ENCODE measurements around the gene OVCH2. TPM values are rescaled to one million over a fixed set of nuclear protein-coding genes. Genes with fewer than 3 reads are reported as not detected.

Gene OVCH2
- polyA plus RNA-seq, 1 donor, result 0.06 TPM

DNA sequence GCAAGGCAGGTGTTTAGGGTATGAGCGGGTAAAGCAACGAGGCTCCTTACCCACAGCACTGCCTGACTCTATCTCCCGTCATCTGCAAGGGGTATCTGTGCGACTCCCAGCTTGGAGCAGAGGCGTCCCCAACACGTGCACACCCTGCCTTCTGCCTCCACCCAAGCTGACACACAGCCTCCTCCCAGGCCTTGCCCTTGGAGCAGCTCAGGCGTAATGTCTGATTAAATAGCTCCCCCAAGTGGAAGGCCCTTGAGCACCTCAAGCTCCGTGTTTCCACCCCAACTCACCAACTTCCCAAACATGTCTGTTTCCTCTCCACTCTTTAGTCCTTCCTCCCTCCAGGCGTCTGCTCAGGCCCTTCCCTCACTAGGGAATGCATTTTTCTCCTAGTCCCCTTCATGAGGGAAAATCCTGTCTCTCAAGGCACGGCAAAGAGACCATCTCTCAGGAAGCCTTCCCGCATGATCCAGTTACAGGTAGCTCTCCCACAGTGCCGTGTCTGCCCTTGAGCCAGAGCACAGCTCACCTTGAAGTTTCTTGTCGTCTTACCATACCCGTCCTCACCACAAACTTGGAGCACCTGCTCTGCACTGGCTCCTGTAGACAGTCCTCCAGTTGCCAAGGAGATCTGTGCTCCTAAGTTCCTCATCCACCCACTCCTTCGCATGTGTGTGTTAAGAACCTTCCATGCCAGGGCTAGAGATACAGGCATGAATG lies 48.8 kb downstream of the OVCH2 start:
- Histone ChIP-seq H3K4me3 (ENCODE audit: low read length) (no peak overlapping the region), H3K4me1 (ENCODE audit: control insufficient read depth, insufficient read depth, low read length) (no peaks in the 10 kb centered on the region), H3K9me3 (ENCODE audit: control insufficient read depth, low read depth, low read length) (no peaks in the 10 kb centered on the region), H3K36me3 (ENCODE audit: control insufficient read depth, insufficient read depth, low read length) (peaks cover 51% of the 10 kb centered on the region), H3K27me3 (ENCODE audit: control insufficient read depth, insufficient read depth, low read length) (no peaks in the 10 kb centered on the region), H3K27ac (ENCODE audit: low read length) (no peak overlapping the region)
- peak; percentile 44 to 55 for DNase-seq
- 20% methylated on average over 1 of the region's 15 CpGs for WGBS (ENCODE audit: insufficient coverage, low lambda C conversion rate)

DNA sequence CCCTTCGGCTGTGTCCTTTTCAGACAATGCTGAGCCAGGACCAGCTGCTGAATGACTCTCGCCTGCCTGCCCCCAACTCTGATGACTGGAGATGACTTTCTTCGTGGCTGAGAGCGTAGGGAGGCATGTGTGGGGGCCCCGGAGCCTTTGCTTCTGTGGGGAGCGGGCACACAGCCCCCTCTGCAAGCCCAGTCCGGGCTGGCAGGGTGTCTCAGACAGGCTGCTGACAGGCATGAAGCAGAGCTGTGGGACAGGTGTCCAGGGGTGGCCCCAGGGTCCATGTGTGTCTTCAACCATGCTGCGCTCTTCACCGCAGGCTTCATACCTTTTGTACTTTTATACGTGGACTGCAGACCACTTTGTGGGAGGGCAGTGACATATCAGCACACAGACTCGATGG lies 49.6 kb downstream of the OVCH2 start:
- Histone ChIP-seq H3K4me3 (ENCODE audit: low read length) (no peak overlapping the region), H3K27ac (ENCODE audit: low read length) (no peak overlapping the region), H3K9me3 (ENCODE audit: control insufficient read depth, low read depth, low read length) (no peaks in the 10 kb centered on the region), H3K27me3 (ENCODE audit: control insufficient read depth, insufficient read depth, low read length) (no peaks in the 10 kb centered on the region), H3K36me3 (ENCODE audit: control insufficient read depth, insufficient read depth, low read length) (peaks cover 59% of the 10 kb centered on the region), H3K4me1 (ENCODE audit: control insufficient read depth, insufficient read depth, low read length) (no peaks in the 10 kb centered on the region)
- WGBS (ENCODE audit: insufficient coverage, low lambda C conversion rate), result no CpG with 5 or more reads among the region's 11 CpGs
- DNase-seq, result no peak

DNA sequence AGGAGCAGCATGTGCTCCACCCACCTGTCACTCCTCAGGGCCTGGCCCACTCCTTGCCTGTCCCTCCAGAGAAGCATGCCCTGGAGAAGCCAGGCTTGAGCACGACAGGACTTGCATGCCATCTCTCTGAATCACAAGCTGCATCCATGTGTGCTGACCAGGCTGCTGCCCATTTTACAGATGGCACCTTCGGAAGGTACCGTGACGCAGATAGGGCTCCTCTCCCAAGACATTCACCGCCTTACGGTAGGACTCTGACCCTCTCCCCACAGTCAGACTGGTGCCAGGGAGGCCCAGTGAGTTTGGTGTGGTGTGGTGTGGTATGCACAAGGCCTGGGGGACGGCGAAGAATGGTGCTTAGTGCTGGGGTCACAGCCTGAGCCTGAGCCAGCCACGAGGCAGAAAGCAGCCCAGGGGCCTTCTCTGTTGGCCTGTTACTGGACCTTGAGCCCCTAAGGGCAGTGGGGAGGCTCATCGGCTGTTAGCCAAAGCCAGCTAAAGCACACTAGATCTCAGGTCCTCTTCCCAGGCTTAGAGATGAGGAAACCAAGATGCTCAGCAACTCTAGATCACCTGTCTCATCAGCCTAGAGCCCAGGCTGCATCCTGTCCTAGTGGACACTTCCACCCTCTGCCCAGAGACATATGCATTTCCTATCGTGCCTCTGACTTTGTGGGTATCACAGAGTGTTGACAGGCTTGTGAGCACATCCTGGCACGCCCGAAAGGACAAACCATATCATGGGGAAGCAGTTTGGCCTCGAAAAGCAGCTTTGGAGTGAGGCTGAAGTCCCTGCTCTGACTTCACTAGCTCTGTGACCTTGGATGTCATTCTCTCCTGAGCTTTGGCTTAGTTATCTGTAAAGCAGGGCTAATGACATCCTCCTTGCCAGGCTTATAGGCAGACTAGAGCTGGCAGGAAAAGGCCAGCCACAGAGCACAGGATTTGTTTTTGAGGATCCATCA lies 50.7 kb downstream of the OVCH2 start:
- H3K27me3 ChIP-seq (ENCODE audit: control insufficient read depth, insufficient read depth, low read length), result no peaks in the 10 kb centered on the region
- no peaks in the 10 kb centered on the region for H3K4me1 ChIP-seq (ENCODE audit: control insufficient read depth, insufficient read depth, low read length)
- peaks cover 70% of the 10 kb centered on the region for H3K36me3 ChIP-seq (ENCODE audit: control insufficient read depth, insufficient read depth, low read length)
- no peak for DNase-seq
- H3K4me3 ChIP-seq (ENCODE audit: low read length), result no peak overlapping the region
- H3K9me3 ChIP-seq (ENCODE audit: control insufficient read depth, low read depth, low read length), result no peaks in the 10 kb centered on the region
- WGBS (ENCODE audit: insufficient coverage, low lambda C conversion rate), result no CpG with 5 or more reads among the region's 14 CpGs
- no peak overlapping the region for H3K27ac ChIP-seq (ENCODE audit: low read length)

DNA sequence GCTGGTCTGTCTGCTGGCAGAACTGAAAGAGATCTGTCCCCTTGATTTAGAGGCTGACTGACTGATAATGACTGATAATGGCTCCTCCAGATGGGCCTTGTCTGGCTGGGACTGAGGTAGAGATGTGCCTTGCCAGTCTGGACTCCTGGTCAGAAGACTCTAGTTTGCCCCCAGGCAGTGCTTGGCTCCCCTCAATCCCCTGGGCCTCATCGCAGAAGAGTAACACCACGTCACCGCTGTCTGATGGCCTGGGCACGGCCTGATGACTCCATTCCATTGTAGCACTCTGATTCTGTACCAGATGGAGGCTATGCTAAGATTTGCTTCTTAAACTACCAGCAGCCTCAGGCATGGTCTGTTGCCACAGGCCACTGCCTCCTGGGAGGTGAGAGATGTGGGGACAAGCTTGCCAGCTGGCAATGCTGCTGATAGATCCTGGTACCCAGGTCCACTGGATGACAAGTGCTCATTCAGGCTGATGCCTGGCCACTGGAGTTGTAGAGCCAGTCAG lies 52.0 kb downstream of the OVCH2 start:
- Histone ChIP-seq H3K9me3 (ENCODE audit: control insufficient read depth, low read depth, low read length) (no peaks in the 10 kb centered on the region), H3K27ac (ENCODE audit: low read length) (no peak overlapping the region), H3K4me3 (ENCODE audit: low read length) (no peak overlapping the region), H3K27me3 (ENCODE audit: control insufficient read depth, insufficient read depth, low read length) (no peaks in the 10 kb centered on the region), H3K36me3 (ENCODE audit: control insufficient read depth, insufficient read depth, low read length) (peaks cover 83% of the 10 kb centered on the region), H3K4me1 (ENCODE audit: control insufficient read depth, insufficient read depth, low read length) (no peaks in the 10 kb centered on the region)
- no peak for DNase-seq
- no CpG with 5 or more reads among the region's 4 CpGs for WGBS (ENCODE audit: insufficient coverage, low lambda C conversion rate)

DNA sequence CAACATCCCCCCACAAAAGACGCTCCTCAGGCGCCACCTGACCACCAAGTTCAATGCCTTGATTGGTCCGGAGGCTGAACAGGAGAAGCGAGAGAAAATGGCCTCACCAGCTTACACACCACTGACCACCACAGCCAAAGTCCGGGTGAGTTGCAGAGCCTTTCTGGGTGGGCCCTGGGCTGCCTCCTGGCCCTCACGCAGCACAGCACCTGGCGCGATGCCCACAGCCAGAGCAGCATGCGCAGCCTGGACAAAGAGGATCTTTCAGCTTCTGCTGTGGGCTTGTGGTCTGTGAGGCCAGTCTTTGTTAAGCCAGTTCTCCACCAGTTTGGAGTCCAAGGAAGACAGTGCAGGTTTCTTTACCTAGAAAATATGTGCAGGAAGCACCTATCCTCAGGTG lies 54.6 kb downstream of the OVCH2 start:
- Histone ChIP-seq H3K4me1 (ENCODE audit: control insufficient read depth, insufficient read depth, low read length) (peaks cover 9% of the 10 kb centered on the region), H3K36me3 (ENCODE audit: control insufficient read depth, insufficient read depth, low read length) (peaks cover 85% of the 10 kb centered on the region), H3K4me3 (ENCODE audit: low read length) (no peak overlapping the region), H3K9me3 (ENCODE audit: control insufficient read depth, low read depth, low read length) (no peaks in the 10 kb centered on the region), H3K27ac (ENCODE audit: low read length) (no peak overlapping the region), H3K27me3 (ENCODE audit: control insufficient read depth, insufficient read depth, low read length) (no peaks in the 10 kb centered on the region)
- no peak for DNase-seq
- WGBS (ENCODE audit: insufficient coverage, low lambda C conversion rate), result no CpG with 5 or more reads among the region's 9 CpGs

DNA sequence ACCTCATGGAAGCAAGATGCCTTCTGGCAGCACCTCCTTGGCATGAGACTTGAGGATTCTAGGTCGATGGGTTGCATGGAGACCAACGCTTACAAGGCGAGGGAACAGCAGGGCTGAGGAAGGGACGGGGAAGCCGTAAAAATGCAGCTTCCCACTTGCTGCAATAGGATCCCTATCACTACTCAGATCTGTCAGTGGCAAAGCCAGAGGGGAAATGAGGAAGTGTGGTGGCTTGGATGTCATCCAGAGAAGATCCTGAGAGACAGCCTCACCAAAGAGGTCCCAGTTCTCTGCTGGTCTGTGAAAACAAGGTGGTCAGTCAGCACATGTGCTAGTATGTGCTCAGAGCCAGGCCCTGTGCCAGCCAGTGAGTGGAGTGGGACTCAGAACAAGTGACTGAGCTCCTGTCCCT lies 55.1 kb downstream of the OVCH2 start:
- Histone ChIP-seq H3K36me3 (ENCODE audit: control insufficient read depth, insufficient read depth, low read length) (peaks cover 80% of the 10 kb centered on the region), H3K4me1 (ENCODE audit: control insufficient read depth, insufficient read depth, low read length) (peaks cover 9% of the 10 kb centered on the region), H3K4me3 (ENCODE audit: low read length) (no peak overlapping the region), H3K27ac (ENCODE audit: low read length) (no peak overlapping the region), H3K27me3 (ENCODE audit: control insufficient read depth, insufficient read depth, low read length) (no peaks in the 10 kb centered on the region), H3K9me3 (ENCODE audit: control insufficient read depth, low read depth, low read length) (no peaks in the 10 kb centered on the region)
- WGBS (ENCODE audit: insufficient coverage, low lambda C conversion rate), result no CpG with 5 or more reads among the region's 5 CpGs
- no peak for DNase-seq

DNA sequence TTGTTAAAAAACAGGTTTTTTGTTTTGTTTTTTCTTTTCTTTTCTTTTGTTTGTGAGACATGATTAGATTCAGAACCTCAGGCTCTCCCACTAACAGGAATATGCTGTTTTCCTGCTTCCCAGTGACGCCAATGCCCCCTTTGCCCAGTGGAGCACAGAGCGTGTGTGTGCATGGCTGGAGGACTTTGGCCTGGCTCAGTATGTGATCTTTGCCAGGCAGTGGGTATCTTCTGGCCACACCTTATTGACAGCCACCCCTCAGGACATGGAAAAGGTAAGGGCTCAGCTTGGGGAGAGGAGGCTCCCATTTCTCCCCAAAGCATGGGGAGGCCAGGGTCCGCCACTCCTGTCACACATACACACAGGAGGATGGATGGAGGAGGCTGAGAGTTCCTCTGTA lies 58.0 kb downstream of the OVCH2 start:
- no CpG with 5 or more reads among the region's 3 CpGs for whole genome bisulfite sequencing (ENCODE audit: insufficient coverage, low lambda C conversion rate)
- H3K4me3 ChIP-seq (ENCODE audit: low read length), result no peak overlapping the region
- H3K27ac ChIP-seq (ENCODE audit: low read length), result no peak overlapping the region
- peaks cover 9% of the 10 kb centered on the region for H3K4me1 ChIP-seq (ENCODE audit: control insufficient read depth, insufficient read depth, low read length)
- peaks cover 64% of the 10 kb centered on the region for H3K36me3 ChIP-seq (ENCODE audit: control insufficient read depth, insufficient read depth, low read length)
- DNase-seq, result peak in 1 of 2 donors; percentile 54
- H3K27me3 ChIP-seq (ENCODE audit: control insufficient read depth, insufficient read depth, low read length), result no peaks in the 10 kb centered on the region
- H3K9me3 ChIP-seq (ENCODE audit: control insufficient read depth, low read depth, low read length), result no peaks in the 10 kb centered on the region

DNA sequence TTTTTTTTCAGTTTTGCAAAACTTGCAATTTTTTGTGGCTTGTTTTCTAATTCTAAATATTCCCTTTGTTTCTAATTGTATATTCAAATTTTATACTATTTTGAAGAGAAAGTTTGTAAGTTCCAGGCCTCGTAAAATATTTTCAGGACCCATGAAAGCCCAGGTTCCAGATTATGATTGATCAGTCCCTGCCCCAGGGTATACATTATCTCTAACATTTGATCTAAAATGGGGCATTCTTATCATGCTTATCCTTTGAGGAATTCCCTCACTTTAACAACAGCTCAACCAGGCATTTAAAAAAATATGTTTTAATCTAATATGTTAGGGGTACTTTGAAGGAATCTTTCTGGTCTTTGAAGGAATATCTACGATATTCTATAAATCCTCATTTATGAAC lies 59.4 kb downstream of the OVCH2 start:
- Histone ChIP-seq H3K27ac (ENCODE audit: low read length) (no peak overlapping the region), H3K4me3 (ENCODE audit: low read length) (no peak overlapping the region), H3K36me3 (ENCODE audit: control insufficient read depth, insufficient read depth, low read length) (peaks cover 62% of the 10 kb centered on the region), H3K27me3 (ENCODE audit: control insufficient read depth, insufficient read depth, low read length) (no peaks in the 10 kb centered on the region), H3K4me1 (ENCODE audit: control insufficient read depth, insufficient read depth, low read length) (peaks cover 9% of the 10 kb centered on the region), H3K9me3 (ENCODE audit: control insufficient read depth, low read depth, low read length) (no peaks in the 10 kb centered on the region)
- no peak for DNase-seq
- 100% methylated on average over 2 of the region's 2 CpGs for WGBS (ENCODE audit: insufficient coverage, low lambda C conversion rate)

DNA sequence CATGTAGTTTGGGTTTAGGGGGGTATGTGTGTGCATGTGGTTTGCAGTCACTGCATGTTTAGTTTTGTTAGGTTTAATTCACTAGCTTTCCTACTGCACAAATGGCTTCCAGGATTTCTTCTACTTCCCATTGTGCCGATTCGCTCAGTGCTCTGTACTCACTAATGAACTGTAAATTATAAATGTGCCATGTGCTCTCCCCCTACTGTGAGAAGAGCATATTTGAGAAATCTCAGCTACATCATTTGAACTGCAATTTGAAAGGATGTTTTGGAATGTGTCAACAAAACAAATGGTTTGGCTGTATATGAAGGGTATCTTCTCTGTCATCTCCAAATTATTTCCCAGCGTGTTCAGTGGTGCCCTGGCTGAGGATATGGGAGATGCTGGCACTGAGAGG lies 61.1 kb downstream of the OVCH2 start:
- Histone ChIP-seq H3K27ac (ENCODE audit: low read length) (no peak overlapping the region), H3K36me3 (ENCODE audit: control insufficient read depth, insufficient read depth, low read length) (peaks cover 62% of the 10 kb centered on the region), H3K27me3 (ENCODE audit: control insufficient read depth, insufficient read depth, low read length) (no peaks in the 10 kb centered on the region), H3K4me3 (ENCODE audit: low read length) (no peak overlapping the region), H3K4me1 (ENCODE audit: control insufficient read depth, insufficient read depth, low read length) (peaks cover 15% of the 10 kb centered on the region), H3K9me3 (ENCODE audit: control insufficient read depth, low read depth, low read length) (no peaks in the 10 kb centered on the region)
- 100% methylated on average over 1 of the region's 3 CpGs for WGBS (ENCODE audit: insufficient coverage, low lambda C conversion rate)
- no peak for DNase-seq

DNA sequence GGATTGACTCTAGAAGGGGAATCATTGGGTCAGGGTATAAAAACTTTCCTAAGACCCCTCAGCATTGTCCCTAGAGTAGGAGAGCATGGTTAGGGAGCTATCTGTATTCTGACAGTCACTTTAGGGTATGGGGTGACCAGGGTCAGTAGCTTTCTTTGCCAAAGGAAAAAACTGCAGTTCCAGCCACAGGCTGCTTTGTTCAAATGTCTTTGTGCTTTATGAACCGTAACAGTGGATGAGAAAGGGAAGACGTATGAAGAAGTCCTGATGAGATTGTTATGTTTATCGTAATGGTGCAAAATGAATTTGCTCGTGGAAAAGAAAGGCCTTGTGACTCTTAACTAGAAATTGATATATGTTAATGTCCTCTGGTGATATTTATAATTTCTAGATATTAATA lies 63.0 kb downstream of the OVCH2 start:
- H3K4me1 ChIP-seq (ENCODE audit: control insufficient read depth, insufficient read depth, low read length), result peaks cover 17% of the 10 kb centered on the region
- H3K27ac ChIP-seq (ENCODE audit: low read length), result no peak overlapping the region
- H3K4me3 ChIP-seq (ENCODE audit: low read length), result no peak overlapping the region
- DNase-seq, result no peak
- H3K27me3 ChIP-seq (ENCODE audit: control insufficient read depth, insufficient read depth, low read length), result no peaks in the 10 kb centered on the region
- peaks cover 51% of the 10 kb centered on the region for H3K36me3 ChIP-seq (ENCODE audit: control insufficient read depth, insufficient read depth, low read length)
- no peaks in the 10 kb centered on the region for H3K9me3 ChIP-seq (ENCODE audit: control insufficient read depth, low read depth, low read length)
- WGBS (ENCODE audit: insufficient coverage, low lambda C conversion rate), result 89% methylated on average over 2 of the region's 4 CpGs
